SU-DHL-6 (cell line): ENCODE measurements around the gene SGPL1.

ENCODE experiments used
- H2AFZ ChIP-seq: fragments of 200-600 bp; sonication (generic); 2 replicates; pipeline ENCODE4 v1.6.1; 2014; ENCODE audit warnings: low read depth, mild to moderate bottlenecking, moderate library complexity, mixed read lengths, antibody characterized with exemption, low read length; ENCODE audit not compliant: severe bottlenecking
- H3F3A ChIP-seq: fragments of 200-600 bp; shearing (Covaris generic); 2 replicates; pipeline ENCODE4 v1.6.0; 2016; ENCODE audit warnings: antibody characterized with exemption, mild to moderate bottlenecking; ENCODE audit not compliant: insufficient read depth
- H3K27ac ChIP-seq: fragments of 200-600 bp; sonication (generic); 2 replicates; pipeline ENCODE4 v1.5.1; 2016; ENCODE audit warnings: low read depth, mild to moderate bottlenecking, low read length, moderate library complexity, mixed read lengths
- H3K27me3 ChIP-seq: fragments of 200-600 bp; sonication (generic), shearing (Covaris generic); 2 replicates; pipeline ENCODE4 v1.6.0; 2014; ENCODE audit warnings: mild to moderate bottlenecking, low read length
- H3K36me3 ChIP-seq: fragments of 200-600 bp; sonication (generic); 2 replicates; pipeline ENCODE4 v1.6.1; 2014; ENCODE audit warnings: mild to moderate bottlenecking, low read length, mixed read lengths
- H3K4me2 ChIP-seq: fragments of 300-600, 200-600 bp; shearing (Covaris generic), sonication (generic); 2 replicates; pipeline ENCODE4 v1.6.0; 2014; ENCODE audit warnings: low read length, low read depth, mild to moderate bottlenecking; ENCODE audit not compliant: poor library complexity, severe bottlenecking
- H3K4me3 ChIP-seq: fragments of 200-600 bp; sonication (generic); 2 replicates; pipeline ENCODE4 v1.5.1; 2014; ENCODE audit warnings: antibody characterized with exemption, low read length, mild to moderate bottlenecking, mixed read lengths; ENCODE audit not compliant: insufficient read depth, poor library complexity, severe bottlenecking
- H3K79me2 ChIP-seq: fragments of 200-600 bp; sonication (generic); 2 replicates; pipeline ENCODE4 v1.6.1; 2014; ENCODE audit warnings: mild to moderate bottlenecking, low read length, moderate library complexity; ENCODE audit not compliant: insufficient read depth
- H3K9ac ChIP-seq: fragments of 200-600 bp; sonication (generic); 2 replicates; pipeline ENCODE4 v1.7.0; 2014; ENCODE audit warnings: mild to moderate bottlenecking, low read length
- H3K9me2 ChIP-seq: fragments of 200-600 bp; sonication (generic); replicated peaks from 2 replicates; pipeline ENCODE4 v1.6.1; 2014; ENCODE audit warnings: low read length; ENCODE audit not compliant: insufficient read depth
- H3K9me3 ChIP-seq: fragments of 200-600 bp; sonication (generic); 2 replicates; pipeline ENCODE4 v1.6.1; 2014; ENCODE audit warnings: low read length, mixed read lengths; ENCODE audit not compliant: insufficient read depth
- H4K20me1 ChIP-seq: fragments of 200-600 bp; sonication (generic); 2 replicates; pipeline ENCODE4 v1.6.1; 2014; ENCODE audit warnings: low read depth, mild to moderate bottlenecking, antibody characterized with exemption, low read length, moderate library complexity, mixed read lengths
- EZH2phosphoT487 ChIP-seq: fragments of 200-600 bp; sonication (generic), shearing (Covaris generic); conservative IDR thresholded peaks from 2 replicates; pipeline ENCODE4 v1.6.1; 2018; ENCODE audit warnings: mild to moderate bottlenecking, antibody characterized with exemption, low read length, moderate library complexity, mixed read lengths
- TF ChIP-seq, protein P1 (sequence below): fragments of 200-600 bp; sonication (generic); IDR thresholded peaks from one replicate; pipeline ENCODE4 v1.5.1; 2017; ENCODE audit warnings: antibody characterized with exemption, mild to moderate bottlenecking, low read length, moderate library complexity; ENCODE audit not compliant: insufficient read depth, poor library complexity, severe bottlenecking

Gene SGPL1

DNA sequence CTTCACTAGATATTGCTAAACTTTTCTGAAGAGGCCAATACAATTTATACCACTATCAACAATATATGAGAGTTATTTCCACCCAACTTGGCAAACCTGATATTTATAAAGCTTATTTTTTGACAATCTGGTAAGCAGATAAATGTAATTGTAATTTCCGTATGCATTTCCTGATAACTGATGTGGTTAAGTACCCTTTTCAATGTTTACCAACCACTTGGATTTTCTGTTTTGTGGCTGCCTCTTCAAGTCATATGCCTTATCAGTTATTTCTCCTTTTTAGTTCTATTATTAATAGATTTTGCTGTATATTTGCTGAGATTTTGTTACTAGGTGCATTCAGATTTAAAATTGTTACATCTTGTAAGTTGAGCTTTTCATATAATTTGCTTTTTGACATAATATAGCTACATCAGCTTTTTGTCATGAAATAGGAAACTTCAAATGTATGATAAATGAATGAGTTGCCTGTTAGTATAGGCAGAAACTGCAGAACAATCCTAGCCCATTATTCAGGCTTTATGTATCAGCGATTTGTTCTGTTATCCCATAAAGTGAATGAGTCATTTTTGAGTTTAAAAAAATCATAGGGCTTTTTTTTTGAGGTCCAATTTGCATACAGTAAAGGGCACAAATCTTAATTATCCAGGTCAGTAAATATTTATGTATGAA lies 11.5 kb downstream of the SGPL1 start:
- H3K79me2 ChIP-seq = no peaks in the 10 kb centered on the region
- H3F3A ChIP-seq = no peaks in the 10 kb centered on the region
- no peak overlapping the region for H3K27ac ChIP-seq
- no peak overlapping the region for H3K4me2 ChIP-seq
- H3K9ac ChIP-seq = no peak overlapping the region
- no peaks in the 10 kb centered on the region for H4K20me1 ChIP-seq
- H3K9me3 ChIP-seq = no peaks in the 10 kb centered on the region
- no peak overlapping the region for H2AFZ ChIP-seq
- no peak overlapping the region for H3K4me3 ChIP-seq
- H3K9me2 ChIP-seq = no peaks in the 10 kb centered on the region
- no peaks in the 10 kb centered on the region for H3K27me3 ChIP-seq
- no peaks in the 10 kb centered on the region for H3K36me3 ChIP-seq
- TF ChIP-seq, protein P1, sequence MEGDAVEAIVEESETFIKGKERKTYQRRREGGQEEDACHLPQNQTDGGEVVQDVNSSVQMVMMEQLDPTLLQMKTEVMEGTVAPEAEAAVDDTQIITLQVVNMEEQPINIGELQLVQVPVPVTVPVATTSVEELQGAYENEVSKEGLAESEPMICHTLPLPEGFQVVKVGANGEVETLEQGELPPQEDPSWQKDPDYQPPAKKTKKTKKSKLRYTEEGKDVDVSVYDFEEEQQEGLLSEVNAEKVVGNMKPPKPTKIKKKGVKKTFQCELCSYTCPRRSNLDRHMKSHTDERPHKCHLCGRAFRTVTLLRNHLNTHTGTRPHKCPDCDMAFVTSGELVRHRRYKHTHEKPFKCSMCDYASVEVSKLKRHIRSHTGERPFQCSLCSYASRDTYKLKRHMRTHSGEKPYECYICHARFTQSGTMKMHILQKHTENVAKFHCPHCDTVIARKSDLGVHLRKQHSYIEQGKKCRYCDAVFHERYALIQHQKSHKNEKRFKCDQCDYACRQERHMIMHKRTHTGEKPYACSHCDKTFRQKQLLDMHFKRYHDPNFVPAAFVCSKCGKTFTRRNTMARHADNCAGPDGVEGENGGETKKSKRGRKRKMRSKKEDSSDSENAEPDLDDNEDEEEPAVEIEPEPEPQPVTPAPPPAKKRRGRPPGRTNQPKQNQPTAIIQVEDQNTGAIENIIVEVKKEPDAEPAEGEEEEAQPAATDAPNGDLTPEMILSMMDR = no peak
- no peak for TF ChIP-seq EZH2phosphoT487

DNA sequence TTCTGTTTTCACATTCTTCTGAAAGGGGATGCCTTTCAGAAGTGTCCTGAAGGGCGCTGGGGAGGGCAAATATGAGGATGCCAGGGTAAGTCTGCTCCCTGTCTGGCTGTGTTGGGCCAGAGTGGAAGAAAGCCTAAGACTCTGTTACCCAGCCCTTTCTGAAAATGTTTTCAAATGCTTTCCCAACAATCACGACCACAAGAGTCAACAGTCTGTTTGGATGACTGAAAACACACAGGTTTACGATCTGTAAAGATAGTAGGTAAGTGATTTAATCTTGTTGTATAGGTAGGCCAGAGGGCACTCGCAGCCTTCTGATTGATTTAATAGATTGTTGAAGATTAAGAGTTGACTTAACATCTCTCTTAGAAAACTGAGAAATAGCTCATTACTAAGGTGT lies 13.2 kb downstream of the SGPL1 start:
- Histone ChIP-seq H2AFZ (no peak overlapping the region), H3K36me3 (no peaks in the 10 kb centered on the region), H3F3A (no peaks in the 10 kb centered on the region), H4K20me1 (no peaks in the 10 kb centered on the region), H3K4me3 (no peak overlapping the region), H3K27ac (no peak overlapping the region), H3K9ac (no peak overlapping the region), H3K27me3 (no peaks in the 10 kb centered on the region), H3K9me2 (no peaks in the 10 kb centered on the region), H3K9me3 (no peaks in the 10 kb centered on the region), H3K79me2 (0 out of 2 replicates have a peak, but pooled peaks cover 4% of the 10 kb centered on the region), H3K4me2 (no peak overlapping the region)
- TF ChIP-seq EZH2phosphoT487 = no peak
- TF ChIP-seq, protein P1 = no peak

DNA sequence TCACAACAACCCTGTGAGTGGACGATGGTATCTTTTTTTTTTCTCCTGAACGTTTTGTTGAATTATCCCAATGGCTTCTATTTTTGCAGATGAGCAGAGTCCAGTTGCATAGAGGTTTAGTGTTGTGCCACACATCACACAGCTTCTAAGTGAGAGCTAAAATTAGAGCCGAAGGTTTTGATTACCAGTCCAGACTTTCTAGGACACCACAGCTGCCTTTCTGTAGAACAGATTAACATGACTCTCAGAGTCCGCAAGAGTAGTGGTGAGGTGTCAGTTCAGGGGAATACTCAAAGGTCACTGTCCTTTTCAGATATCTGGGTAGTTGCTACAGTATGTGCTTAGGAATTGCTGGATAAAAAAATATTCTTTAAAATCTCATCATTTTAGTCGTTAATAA lies 13.8 kb downstream of the SGPL1 start:
- no peaks in the 10 kb centered on the region for H4K20me1 ChIP-seq
- H3K79me2 ChIP-seq = 0 out of 2 replicates have a peak, but pooled peaks cover 4% of the 10 kb centered on the region
- H3K36me3 ChIP-seq = no peaks in the 10 kb centered on the region
- H3K4me3 ChIP-seq = no peak overlapping the region
- H3F3A ChIP-seq = no peaks in the 10 kb centered on the region
- no peak overlapping the region for H3K9ac ChIP-seq
- TF ChIP-seq, protein P1 = no peak
- no peak for TF ChIP-seq EZH2phosphoT487
- no peak overlapping the region for H3K4me2 ChIP-seq
- H3K9me3 ChIP-seq = no peaks in the 10 kb centered on the region
- H3K27ac ChIP-seq = no peak overlapping the region
- H3K9me2 ChIP-seq = no peaks in the 10 kb centered on the region
- no peak overlapping the region for H2AFZ ChIP-seq
- H3K27me3 ChIP-seq = no peaks in the 10 kb centered on the region
